Thyroid gland (tissue), 4 donors: Measurements from ENCODE around the gene ARHGEF4. TPM values are rescaled to one million over a fixed set of nuclear protein-coding genes. Genes with fewer than 3 reads are reported as not detected.

Source experiments
- DNase-seq, 2 donors: peaks; one replicate each; pipeline ENCODE4 v3.0.0-alpha.2; 2019
- H3K27ac ChIP-seq, 3 donors: fragments of 200-600 bp; sonication (generic); 1 replicate in 2 of 3; 2 replicates in 1 of 3; pipeline ENCODE4 v1.5.1; 2016 to 2019; ENCODE audit warnings: mild to moderate bottlenecking in 1 of 3, moderate library complexity in 1 of 3
- H3K27me3 ChIP-seq: fragments of 200-600 bp; sonication (generic); one replicate; pipeline ENCODE4 v1.5.1; 2019
- H3K36me3 ChIP-seq, 2 donors: fragments of 200-600 bp; sonication (generic); one replicate each; pipeline ENCODE4 v1.5.1; 2016 to 2019
- H3K4me1 ChIP-seq, 2 donors: fragments of 200-600 bp; sonication (generic); one replicate each; pipeline ENCODE4 v1.5.1; 2017 to 2019
- H3K4me3 ChIP-seq, 3 donors: fragments of 200-600 bp; sonication (generic); replicated peaks in 1 of 3; 1 replicate in 2 of 3; 2 replicates in 1 of 3; pipeline ENCODE4 v1.5.1; 2016; ENCODE audit warnings: mild to moderate bottlenecking in 1 of 3
- H3K9me3 ChIP-seq: fragments of 200-600 bp; sonication (generic); one replicate; pipeline ENCODE4 v1.5.1; 2017
- CTCF ChIP-seq, 6 experiments: fragments of 200-600 bp in 3 of 6; fragments of 450-650 bp in 3 of 6; sonication (generic) in 3 of 6; IDR thresholded peaks; one replicate each; pipeline ENCODE4 v1.5.1; 2016 to 2019; ENCODE audit warnings: antibody characterized with exemption in 6 of 6, mild to moderate bottlenecking in 2 of 6, inconsistent platforms in 1 of 6, moderate library complexity in 1 of 6
- POLR2A ChIP-seq, 2 donors: fragments of 450-650 bp; IDR thresholded peaks; one replicate each; pipeline ENCODE4 v1.6.1; 2017; ENCODE audit warnings: antibody characterized with exemption in 2 of 2, mild to moderate bottlenecking in 2 of 2, moderate library complexity in 1 of 2
- WGBS, 2 donors: methylation state at CpG; one replicate each; pipeline ENCODE4 v1.1.5; 2017; 5-methylcytosine and 5-hydroxymethylcytosine counted together
- intact Hi-C: fragments of 100-400 bp; cut with DNase I; formaldehyde crosslinking; loops from one replicate; pipeline ENCODE4 v1.15.1; 2023
- total RNA-seq, 4 donors: library from RNA; depleted of rRNA; stranded (reverse); fragments of >200 nt; gene quantifications; one replicate each; pipeline ENCODE4 v1.2.3, GENCODE V29; 2016

ARHGEF4 gene
- total RNA-seq, 4 donors from 2014 or later: 15.6 to 24.3 (median 22.5) TPM

- no peak overlapping the region for H3K4me3 ChIP-seq
- no peaks in the 10 kb centered on the region for H3K27me3 ChIP-seq
- WGBS, 2 donors: 12 to 29% methylated on average over 9 to 11 of the region's 12 CpGs
- H3K27ac ChIP-seq: peak overlapping the region; percentile 90 to 97 (median 95)
- intact Hi-C loops: no loop called here
- peaks cover 21 to 30% of the 10 kb centered on the region in 2 donors for H3K4me1 ChIP-seq
- DNase-seq: peak; percentile 89 to 92
- TF ChIP-seq POLR2A (IDR thresholded peaks at IDR 0.05) (peak in 1 of 2 donors; percentile 27), CTCF (IDR thresholded peaks at IDR 0.05) (peak in 4 of 6 experiments; percentile 27 to 56 (median 46))
- no peaks in the 10 kb centered on the region for H3K36me3 ChIP-seq
- no peaks in the 10 kb centered on the region for H3K9me3 ChIP-seq
These were observed 17.0 kb upstream of the ARHGEF4 start for GRCh38 chr2:130819608-130820278.

GRCh38 chr2:130820279-130820861 is 16.3 kb upstream of the ARHGEF4 start:
- Histone ChIP-seq H3K4me3 (no peak overlapping the region), H3K36me3 (no peaks in the 10 kb centered on the region), H3K9me3 (no peaks in the 10 kb centered on the region), H3K27me3 (no peaks in the 10 kb centered on the region), H3K27ac (peak overlapping the region; percentile 90 to 97 (median 95)), H3K4me1 (peaks cover 21 to 32% of the 10 kb centered on the region in 2 donors)
- peak; percentile 83 to 90 for DNase-seq
- WGBS, 2 donors: 25 to 28% methylated on average over 15 of the region's 16 CpGs
- intact Hi-C loops: no loop called here
- peak in 1 of 2 donors; percentile 45 for TF ChIP-seq POLR2A (IDR thresholded peaks at IDR 0.05)
- TF ChIP-seq CTCF (IDR thresholded peaks at IDR 0.05): no peak

GRCh38 chr2:130821867-130822266 is 14.8 kb upstream of the ARHGEF4 start:
- intact Hi-C loops: no loop called here
- Histone ChIP-seq H3K36me3 (no peaks in the 10 kb centered on the region), H3K4me1 (peaks cover 21 to 32% of the 10 kb centered on the region in 2 donors), H3K9me3 (no peaks in the 10 kb centered on the region), H3K27ac (peak overlapping the region in 1 of 3 donors; percentile 97), H3K27me3 (no peaks in the 10 kb centered on the region), H3K4me3 (no peak overlapping the region)
- DNase-seq: no peak
- TF ChIP-seq CTCF (IDR thresholded peaks at IDR 0.05) (no peak), POLR2A (IDR thresholded peaks at IDR 0.05) (no peak)
- 75 to 91% methylated on average over 4 to 5 of the region's 8 CpGs for WGBS, 2 donors

- no peak overlapping the region for H3K4me3 ChIP-seq
- H3K4me1 ChIP-seq: peaks cover 21 to 32% of the 10 kb centered on the region in 2 donors
- H3K27me3 ChIP-seq: no peaks in the 10 kb centered on the region
- intact Hi-C loops: no loop called here
- TF ChIP-seq CTCF (IDR thresholded peaks at IDR 0.05): no peak
- TF ChIP-seq POLR2A (IDR thresholded peaks at IDR 0.05): no peak
- 91 to 96% methylated on average over 8 to 10 of the region's 10 CpGs for WGBS, 2 donors
- no peaks in the 10 kb centered on the region for H3K9me3 ChIP-seq
- no peaks in the 10 kb centered on the region for H3K36me3 ChIP-seq
- no peak overlapping the region for H3K27ac ChIP-seq
- DNase-seq: no peak
These were observed 13.9 kb upstream of the ARHGEF4 start for GRCh38 chr2:130822766-130823165.
